Measurements from ENCODE around the gene C19orf73.
A peak's percentile ranks its signal among the peaks of the same experiment; 100 is the strongest.

Gene C19orf73

DNA sequence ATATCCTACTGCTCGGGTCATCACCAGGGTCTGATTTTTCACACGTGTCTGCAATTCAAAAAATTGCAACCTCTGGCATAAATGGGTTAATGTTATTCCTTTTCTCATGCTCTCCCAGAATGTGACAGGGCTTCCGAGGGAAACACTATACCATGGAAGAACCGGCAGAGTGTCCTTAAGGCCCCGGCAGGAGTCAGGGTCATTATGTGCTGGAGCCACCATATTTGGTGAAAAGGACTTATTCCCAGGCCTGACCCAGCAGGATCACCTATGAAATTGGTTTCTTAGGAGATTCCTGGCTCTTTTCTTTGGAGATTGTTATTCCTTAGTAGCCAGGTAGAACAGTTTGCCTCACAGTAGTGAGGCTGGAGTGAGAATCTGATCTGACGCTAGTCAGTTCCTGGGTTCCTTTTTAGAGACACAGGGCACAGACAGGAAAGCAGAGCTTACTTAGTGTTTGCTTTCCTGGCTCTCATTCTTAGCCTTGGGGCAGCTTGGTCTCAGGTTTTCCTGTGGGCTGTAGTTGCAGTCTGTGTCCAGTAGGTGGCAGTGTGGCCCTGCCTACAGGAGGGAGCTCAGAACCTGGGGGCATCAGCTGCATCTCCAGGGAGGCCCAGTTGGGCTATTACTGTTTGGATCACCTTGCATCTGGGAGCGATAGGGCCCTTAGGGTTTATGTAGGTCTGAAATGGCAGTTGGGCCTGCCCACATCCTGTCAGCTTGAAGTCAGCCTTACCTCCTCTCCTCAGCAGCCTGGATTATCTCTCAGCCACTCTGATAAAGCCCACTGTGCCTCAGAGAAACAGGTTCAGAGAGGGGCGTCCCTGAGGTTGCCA lies 21.3 kb downstream of the C19orf73 start:
- DNase-seq, result peak; percentile 37

DNA sequence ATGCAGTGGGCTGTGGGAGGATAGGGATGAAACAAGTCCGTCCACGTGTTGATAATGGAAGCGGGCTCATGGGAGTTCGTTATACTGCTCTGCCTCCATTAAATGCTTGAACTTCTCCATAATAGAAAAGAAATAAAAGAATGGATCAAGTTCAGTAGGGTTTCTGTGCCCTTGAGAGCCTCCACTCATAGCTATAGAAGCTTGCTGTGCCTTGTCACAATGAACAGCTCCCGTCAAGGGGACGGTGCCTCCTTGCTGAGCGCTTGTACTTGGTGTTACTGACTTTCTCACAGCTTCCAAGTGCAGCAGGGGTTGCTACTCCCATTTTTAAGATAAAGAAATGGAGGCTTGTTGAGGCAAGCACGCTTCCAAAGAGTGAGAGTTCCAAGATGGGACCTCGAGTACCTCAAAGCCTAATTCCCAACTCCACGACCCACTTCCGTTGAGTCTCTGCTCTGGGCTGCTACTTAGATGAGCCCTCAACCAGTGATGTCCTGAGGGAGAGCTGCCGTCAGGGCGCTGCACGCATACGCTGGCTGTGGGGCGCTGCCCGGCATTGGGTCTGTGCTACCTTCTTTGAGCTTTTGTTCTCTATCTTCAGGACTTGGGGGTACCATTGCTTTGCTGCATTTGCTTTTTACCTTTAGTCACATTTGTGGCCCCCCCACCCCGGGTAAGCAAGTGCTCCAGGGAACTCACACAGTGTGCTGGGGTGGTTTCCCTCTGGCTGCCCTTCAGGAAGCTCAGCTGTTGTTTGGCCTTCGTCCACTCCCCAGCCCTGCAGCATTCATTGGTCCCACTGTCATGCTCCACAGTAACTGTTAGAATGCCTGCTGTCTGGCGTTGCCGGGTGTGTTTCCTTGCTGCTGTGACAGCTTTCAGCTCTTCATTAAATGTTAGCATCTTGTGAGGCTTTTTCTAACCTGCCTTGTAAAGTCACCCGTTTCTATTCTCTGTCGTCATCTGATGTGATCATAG lies 24.1 kb downstream of the C19orf73 start:
- DNase-seq, result no peak

DNA sequence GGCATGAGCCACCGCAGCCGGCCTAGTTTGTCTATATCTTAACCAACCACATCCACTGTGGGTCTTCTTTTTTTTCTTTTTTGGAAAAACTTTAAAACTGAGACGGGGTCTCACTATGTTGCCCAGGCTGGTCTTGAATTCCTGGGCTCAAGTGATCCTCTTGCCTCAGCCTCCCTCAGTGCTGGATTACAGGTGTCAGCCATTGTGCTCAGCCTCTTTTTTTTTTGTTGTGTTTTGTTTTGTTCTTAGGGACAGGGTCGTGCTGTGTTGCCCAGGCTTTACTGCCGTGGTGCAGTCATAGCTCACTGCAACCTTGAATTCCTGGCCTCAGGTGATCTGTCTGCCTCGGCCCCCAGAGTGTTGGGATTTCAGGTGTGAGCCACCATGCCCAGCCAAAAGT lies 26.3 kb downstream of the C19orf73 start:
- DNase-seq, result no peak

DNA sequence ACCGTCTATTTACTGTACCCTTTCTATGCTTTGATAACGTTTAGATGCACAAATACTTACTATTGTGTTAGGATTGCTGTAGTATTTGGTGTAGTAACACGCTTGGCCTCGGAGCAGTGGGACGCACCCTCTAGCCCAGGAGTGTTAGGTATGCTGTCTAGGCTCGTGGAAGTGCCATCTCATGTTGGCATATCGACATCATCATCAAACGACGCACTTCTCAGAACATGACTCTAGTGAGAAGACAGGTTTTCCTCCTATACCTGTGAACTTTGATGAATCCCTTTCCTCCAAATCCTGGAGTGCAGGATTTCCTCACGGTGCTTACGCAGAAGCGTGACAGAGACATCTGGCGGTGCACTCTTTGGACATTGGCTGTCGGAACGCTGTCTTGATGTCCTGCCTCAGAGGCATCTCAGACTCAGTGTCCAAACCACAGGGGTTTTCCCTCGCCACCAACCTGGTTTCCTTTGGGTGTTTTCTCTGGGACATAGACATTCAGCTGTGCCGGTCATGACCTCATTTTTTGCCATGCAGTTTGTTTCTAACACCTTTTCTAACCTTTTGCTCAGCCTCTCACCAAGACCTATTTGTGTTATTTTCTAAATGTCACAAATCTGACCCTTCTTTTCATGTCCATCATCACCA lies 27.4 kb downstream of the C19orf73 start:
- no peak for DNase-seq

DNA sequence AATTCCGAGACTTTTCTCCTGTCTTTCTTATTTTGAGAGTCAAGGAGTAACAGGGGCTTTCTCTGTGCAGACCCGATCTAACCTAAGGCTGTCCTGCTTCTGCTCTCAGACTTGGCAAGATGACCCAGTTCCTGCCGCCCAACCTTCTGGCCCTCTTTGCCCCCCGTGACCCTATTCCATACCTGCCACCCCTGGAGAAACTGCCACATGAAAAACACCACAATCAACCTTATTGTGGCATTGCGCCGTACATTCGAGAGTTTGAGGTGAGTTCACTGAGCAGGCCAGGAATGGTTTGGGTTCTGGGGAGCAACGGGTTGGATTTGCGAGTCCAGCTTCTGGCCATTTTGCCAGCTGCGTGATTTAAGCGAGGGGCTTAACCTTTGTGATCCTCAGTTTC lies 32.6 kb downstream of the C19orf73 start:
- DNase-seq, result no peak

DNA sequence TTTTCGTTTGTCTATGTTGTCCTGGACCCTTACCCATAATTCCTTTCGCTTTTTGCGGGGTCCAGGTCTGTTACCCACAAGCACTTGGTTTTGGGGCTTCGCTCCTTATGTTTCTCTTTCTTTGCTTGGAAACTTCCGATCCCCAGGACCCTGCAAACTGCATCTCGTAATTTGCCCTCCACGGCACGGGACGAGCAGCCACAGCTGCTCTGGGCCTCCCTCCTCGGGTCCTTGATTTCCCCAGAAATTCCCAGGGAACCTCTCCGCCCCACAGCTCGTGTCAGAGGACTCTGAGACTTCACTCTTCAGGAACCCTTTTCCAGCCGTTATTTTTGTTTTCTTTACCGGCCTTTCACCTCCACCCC lies 33.1 kb downstream of the C19orf73 start:
- DNase-seq, result no peak

DNA sequence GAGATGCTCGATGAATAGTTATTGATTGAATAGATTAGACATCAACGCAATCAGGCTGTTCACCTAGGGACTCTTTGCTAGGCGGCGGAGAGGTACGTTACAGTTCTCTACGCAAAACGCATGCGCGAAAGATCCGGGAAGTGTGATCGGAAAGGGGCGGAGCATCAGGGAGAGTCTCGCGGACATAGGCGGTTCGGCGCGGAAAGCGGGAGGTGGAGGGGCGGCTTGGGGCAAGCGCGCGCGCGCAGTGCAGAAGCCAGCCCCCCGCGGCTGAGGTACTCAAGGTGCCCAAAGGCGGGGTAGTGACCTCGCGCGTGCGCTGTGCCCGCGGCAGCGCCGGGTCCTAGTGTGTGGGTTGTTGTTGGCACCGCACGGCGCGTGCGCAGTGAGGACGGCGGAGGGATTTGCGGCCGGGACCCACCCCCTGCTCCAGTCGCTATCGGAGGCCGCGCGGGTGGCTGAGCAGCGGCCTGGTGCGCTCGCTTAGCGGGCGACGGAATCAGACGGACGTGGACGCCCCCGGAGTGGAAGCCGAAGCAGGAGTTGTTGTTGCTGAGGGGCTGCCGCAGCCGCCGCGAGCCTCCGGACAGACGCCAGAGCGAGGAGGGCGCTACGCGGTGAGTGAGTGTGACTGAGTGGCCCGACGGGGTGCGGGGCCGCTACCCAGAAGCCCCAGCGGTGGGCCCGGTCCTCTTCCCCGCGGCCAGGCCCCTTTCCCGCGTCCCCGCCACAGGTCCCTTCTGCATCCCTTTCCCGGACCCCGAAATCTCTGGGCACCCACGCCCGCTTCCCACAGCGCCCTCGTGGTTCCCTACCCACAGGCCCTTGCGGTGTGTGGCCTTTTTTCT lies 33.7 kb downstream of the C19orf73 start, which contains the start of gene SNRNP70:
TSS of gene SNRNP70 (plus strand) at position 432 of the 848 bp plus-strand sequence. CDS start 964 bp downstream, outside the sequence.
- peak; percentile 97 for DNase-seq

DNA sequence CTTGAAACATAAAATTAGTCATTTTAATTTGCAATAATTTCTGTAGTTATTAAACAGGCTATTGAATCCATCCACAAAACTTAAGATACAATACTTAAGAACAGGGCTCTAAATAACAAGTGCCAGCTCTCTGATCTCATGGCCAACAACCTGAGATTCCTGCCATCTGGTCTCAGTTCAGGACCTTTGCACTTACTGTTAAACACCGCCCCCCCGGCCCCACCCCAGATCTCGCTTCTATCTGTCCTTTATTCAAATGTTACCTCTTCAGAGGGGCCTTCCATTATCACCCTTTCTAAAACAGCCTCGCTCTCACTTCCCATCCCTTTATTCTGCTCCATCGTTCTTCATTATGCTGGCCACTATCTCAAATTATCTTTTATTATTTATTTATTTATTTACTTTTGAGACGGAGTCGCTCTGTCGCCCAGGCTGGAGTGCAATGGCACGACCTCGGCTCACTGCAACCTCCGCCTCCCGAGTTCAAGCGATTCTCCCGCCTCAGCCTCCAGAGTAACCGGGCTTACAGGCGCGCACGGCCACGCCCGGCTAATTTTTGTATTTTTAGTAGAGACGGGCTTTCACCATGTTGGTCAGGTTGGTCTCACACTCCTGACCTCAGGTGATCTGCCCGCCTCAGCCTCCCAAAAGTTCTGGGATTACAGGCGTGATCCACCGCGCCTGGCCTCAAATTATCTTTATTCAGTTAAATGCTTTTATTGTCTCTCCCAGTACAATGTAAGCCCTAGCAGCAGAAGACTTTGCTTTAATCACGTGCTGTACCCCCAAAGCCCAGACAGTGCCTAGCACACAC lies 34.5 kb downstream of the C19orf73 start:
- DNase-seq, result no peak

DNA sequence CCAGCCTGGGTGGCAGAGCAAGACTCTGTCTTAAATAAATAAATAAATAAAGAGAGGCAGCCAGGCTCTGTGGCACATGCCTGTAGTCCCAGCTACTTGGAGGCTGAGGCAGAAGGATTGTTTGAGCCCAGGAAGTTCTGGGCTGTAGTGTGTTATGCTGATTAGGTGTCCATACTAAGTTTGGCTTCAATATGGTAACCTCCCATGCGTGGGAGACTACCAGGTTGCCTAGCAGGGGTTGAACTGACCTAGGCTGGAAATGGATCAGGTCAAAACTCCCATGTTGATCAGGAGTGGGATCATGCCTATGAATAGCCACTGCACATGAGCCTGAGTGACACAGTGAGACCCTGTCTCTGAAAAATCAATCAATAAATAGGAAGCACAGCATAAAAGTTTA lies 37.7 kb downstream of the C19orf73 start:
- no peak for DNase-seq

DNA sequence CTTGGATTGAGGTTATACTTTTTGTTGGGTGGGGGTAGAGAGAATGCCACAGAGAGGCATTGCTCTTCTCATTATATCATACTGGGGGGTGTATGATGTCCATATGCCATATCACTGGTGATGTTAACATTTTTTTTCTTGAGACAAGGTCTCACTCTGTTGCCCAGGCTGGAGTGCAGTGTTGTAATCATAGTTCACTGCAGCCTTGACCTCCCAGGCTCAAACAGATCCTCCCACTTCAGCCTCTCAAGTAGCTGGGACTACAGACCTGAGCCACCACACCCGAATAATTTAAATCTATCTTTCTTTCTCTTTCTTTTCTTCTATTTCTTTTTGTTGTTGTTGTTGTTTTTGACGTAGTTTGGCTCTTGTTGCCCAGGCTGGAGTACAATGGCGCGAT lies 38.6 kb downstream of the C19orf73 start:
- no peak for DNase-seq

DNA sequence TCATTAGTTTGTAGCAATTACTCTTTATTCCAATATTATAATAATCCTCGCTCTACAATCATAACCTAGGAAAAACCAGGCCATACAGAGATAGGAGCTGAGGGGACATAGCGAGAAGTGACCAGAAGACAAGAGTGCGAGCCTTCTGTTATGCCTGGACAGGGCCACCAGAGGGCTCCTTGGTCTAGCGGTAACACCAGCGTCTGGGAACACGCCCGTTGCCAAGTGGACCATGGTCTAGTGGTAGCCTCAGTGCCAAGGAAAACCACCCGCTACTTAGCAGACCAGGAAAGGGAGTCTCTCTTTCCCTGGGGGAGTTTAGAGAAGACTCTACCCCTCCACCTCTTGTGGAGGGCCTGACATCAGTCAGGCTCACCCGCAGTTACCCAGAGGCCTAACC lies 44.1 kb downstream of the C19orf73 start:
- peak; percentile 55 for DNase-seq

DNA sequence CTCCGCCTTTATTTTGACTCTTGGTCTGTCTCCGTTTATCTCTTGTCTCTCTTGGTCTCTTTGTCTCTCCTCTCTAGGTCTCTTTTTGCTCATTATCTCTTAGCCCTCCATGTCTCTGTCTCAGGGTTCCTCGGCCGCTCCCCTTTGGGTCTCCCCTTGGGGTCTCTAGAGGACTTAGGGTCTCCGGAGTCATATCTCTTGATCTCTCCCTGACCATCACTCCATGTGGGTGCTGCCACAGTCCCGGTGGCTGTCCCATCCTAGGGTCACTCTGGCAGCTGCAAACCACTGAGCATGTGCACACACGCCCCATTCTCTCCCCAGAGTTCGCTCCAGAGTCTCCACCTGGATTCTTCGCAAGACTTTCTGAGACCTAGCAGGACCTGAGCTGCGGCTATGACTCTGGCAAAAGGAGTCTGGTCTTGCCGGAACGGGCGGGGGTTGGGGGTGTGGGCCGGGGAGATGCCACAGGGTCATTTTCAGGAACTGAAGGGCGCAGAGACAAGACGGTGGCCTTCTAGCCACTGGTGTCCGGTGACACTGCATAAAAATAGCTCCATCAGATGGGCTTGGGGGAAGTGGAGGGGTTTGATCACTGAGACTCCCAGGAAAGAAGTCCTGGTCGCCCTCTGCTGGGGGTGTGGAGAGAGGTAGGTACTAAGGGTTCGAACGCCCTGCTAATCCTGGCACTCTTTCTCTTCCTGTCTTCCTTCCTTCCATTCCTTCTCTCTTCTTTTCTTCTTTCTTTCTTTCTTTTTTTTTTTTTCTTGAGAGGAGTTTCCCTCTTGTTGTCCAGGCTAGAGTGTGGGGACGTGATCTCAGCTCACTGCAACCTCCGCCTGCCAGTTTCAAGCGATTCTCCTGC lies 45.2 kb downstream of the C19orf73 start:
- DNase-seq, result no peak

DNA sequence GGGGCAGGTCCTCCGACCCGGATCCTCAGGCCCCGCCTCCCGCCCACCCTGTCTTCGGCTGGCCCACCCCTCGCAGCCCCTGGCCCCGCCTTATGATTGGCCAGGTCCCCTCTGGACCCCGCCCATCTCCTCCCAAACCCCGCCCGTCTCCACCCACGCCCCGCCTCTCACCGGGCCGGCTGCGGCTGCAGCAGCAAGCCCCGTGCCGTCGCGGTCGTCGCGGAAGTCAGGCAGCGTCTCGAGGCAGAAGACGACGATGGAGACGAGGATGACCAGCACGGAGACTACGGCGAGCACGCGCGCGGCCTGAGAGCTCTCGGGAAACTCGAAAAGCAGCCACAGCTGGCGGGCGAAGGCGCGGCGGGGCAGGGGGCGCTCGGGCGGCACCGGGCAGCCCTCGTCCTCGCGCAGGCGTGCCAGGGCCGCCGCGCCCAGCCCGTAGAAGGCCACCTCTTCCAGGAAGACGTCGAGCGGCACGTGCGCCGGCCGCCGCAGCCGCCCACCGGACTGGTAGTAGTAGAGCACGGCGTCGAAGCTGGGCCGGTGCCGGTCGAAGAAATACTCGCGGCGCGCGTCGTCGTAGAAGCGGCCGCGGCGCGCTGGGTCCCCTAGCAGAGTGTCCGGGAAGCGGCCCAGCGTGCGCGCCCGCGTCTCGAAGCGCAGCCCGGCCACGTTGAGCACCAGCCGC lies 46.9 kb downstream of the C19orf73 start:
- DNase-seq, result no peak

DNA sequence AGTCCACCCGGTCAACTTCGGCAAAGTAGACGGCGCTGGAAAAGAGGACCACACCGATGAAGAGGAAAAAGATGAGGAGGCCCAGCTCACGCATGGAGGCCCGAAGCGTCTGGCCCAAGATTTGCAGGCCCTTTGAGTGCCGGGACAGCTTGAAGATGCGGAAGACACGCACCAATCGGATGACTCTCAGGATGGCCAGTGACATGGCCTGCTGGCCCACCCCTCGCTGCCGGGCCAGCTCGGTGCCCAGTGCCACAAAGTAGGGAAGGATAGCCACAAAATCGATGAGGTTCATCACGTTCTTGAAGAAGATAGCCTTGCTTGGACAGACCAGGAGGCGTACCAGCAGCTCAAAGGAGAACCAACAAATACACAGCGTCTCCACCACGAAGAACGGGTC lies 48.5 kb downstream of the C19orf73 start:
- no peak for DNase-seq

DNA sequence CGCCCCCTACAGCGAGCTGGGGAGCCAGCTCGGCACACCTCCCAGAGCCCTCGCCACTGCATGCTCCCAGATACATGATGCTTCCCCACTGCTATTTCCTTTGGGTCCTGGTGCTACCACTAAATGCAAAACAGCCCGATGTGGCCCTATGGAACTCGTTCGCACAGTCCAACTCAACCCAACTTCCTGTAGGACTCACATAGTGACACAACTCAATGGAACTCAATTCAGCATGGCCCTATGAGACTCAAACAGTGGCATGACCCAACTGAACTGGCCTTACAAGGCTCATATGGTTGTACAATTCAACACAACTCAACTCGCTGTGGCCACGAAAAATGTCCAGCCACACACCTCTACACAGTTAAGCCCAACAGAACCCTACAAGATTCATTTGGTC lies 49.9 kb downstream of the C19orf73 start:
- no peak for DNase-seq
